HG03558 (cell line): Measurements from ENCODE around the gene IL1R2.

Source experiments
- ATAC-seq: cut with Tn5 transposase; IDR thresholded peaks from one replicate; pipeline ENCODE4 v1.9.1; 2021; ENCODE audit warnings: moderate number of reproducible peaks; ENCODE audit not compliant: unreplicated experiment; ENCODE audit errors: extremely low read depth

The IL1R2 gene

GRCh38 chr2:102033750-102034682 is 42.3 kb downstream of the IL1R2 start:
- ATAC-seq, result no peak

- ATAC-seq, result no peak
Measured at GRCh38 chr2:102034683-102035548, 43.2 kb downstream of the IL1R2 start.

- no peak for ATAC-seq
Measured at GRCh38 chr2:102037681-102038080, 45.9 kb downstream of the IL1R2 start.

- no peak for ATAC-seq
Measured at GRCh38 chr2:102040229-102040628, 48.5 kb downstream of the IL1R2 start.

GRCh38 chr2:102041351-102041750 is 49.6 kb downstream of the IL1R2 start:
- ATAC-seq, result no peak

GRCh38 chr2:102042196-102043081 is 50.7 kb downstream of the IL1R2 start:
- ATAC-seq, result no peak

- ATAC-seq, result no peak
Measured at GRCh38 chr2:102043560-102043959, 51.8 kb downstream of the IL1R2 start.

- no peak for ATAC-seq
Measured at GRCh38 chr2:102044235-102044896, 52.6 kb downstream of the IL1R2 start.

- ATAC-seq, result no peak
Measured at GRCh38 chr2:102044967-102045489, 53.3 kb downstream of the IL1R2 start.

- ATAC-seq, result no peak
Measured at GRCh38 chr2:102045697-102046096, 53.9 kb downstream of the IL1R2 start.

GRCh38 chr2:102046135-102046986 is 54.6 kb downstream of the IL1R2 start:
- ATAC-seq, result no peak

GRCh38 chr2:102048465-102048864 is 56.7 kb downstream of the IL1R2 start:
- ATAC-seq, result no peak

GRCh38 chr2:102049756-102050443 is 58.1 kb downstream of the IL1R2 start:
- ATAC-seq, result no peak

- ATAC-seq, result no peak
Measured at GRCh38 chr2:102050854-102051391, 59.2 kb downstream of the IL1R2 start.

- no peak for ATAC-seq
Measured at GRCh38 chr2:102051692-102052277, 60.0 kb downstream of the IL1R2 start.

- ATAC-seq, result no peak
Measured at GRCh38 chr2:102052365-102052764, 60.6 kb downstream of the IL1R2 start.

GRCh38 chr2:102053096-102053495 is 61.3 kb downstream of the IL1R2 start:
- ATAC-seq, result no peak
